ENCODE results near the gene DRGX. TPM values are rescaled to one million over a fixed set of nuclear protein-coding genes. Genes with fewer than 3 reads are reported as not detected.

The DRGX gene
- total and polyA plus RNA-seq, 7 donors, result 0.04 TPM; not detected in 6

Other genes with a start within 250 kb of the DRGX start
- 10 to 100 TPM in 1 of 4 donors, 1 to 10 TPM in 3; 3.5 to 12.0 (median 6.0) TPM for gene TMEM273, start 207.7 kb downstream of the DRGX start, total RNA-seq
- 1 to 10 TPM; 7.0 to 9.1 (median 7.7) TPM for gene TMEM273, start 207.7 kb downstream of the DRGX start, polyA plus RNA-seq
- gene C10orf71, start 96.9 kb downstream of the DRGX start, total RNA-seq, result 100 to 1,000 TPM in 3 of 4 donors, 10 to 100 TPM in 1; 83.8 to 356 (median 128) TPM
- gene C10orf71, start 96.9 kb downstream of the DRGX start, polyA plus RNA-seq, result 10 to 100 TPM in 2 of 3 donors, 1 to 10 TPM in 1; 4.2 to 30.9 (median 24.7) TPM
- 10 to 100 TPM; 11.5 to 19.3 (median 15.0) TPM for gene ERCC6, start 143.0 kb upstream of the DRGX start, total RNA-seq
- 1 to 10 TPM; 2.7 to 5.2 (median 3.3) TPM for gene ERCC6, start 143.0 kb upstream of the DRGX start, polyA plus RNA-seq
- not detected for gene SLC18A3, start 214.2 kb upstream of the DRGX start, total RNA-seq
- gene SLC18A3, start 214.2 kb upstream of the DRGX start, polyA plus RNA-seq, result not detected
- not detected for gene CHAT, start 217.9 kb upstream of the DRGX start, total RNA-seq
- not detected for gene CHAT, start 217.9 kb upstream of the DRGX start, polyA plus RNA-seq

All from psoas muscle (tissue), 7 donors.